ENCODE data around the gene IL1RAP. TPM values are rescaled to one million over a fixed set of nuclear protein-coding genes. Genes with fewer than 3 reads are reported as not detected.
A peak's percentile ranks its signal among the peaks of the same experiment; 100 is the strongest.

IL1RAP gene
- total RNA-seq, 4 donors from 2014 or later, result 3.4 to 6.9 (median 4.9) TPM

- no peaks in the 10 kb centered on the region for H3K36me3 ChIP-seq
- DNase-seq, result no peak
- no peak for TF ChIP-seq CTCF (IDR thresholded peaks at IDR 0.05)
- TF ChIP-seq POLR2A (IDR thresholded peaks at IDR 0.05), result no peak
- H3K4me3 ChIP-seq, result no peak overlapping the region
- no peaks in the 10 kb centered on the region for H3K27me3 ChIP-seq
- H3K9me3 ChIP-seq, result no peaks in the 10 kb centered on the region
- H3K4me1 ChIP-seq, result no peaks in the 10 kb centered on the region
- no peak overlapping the region for H3K27ac ChIP-seq
These were observed 101.7 kb downstream of the IL1RAP start for GRCh38 chr3:190615607-190616006.

GRCh38 chr3:190616637-190617036 is 102.8 kb downstream of the IL1RAP start:
- H3K9me3 ChIP-seq, result no peaks in the 10 kb centered on the region
- TF ChIP-seq CTCF (IDR thresholded peaks at IDR 0.05), result no peak
- no peak for TF ChIP-seq POLR2A (IDR thresholded peaks at IDR 0.05)
- H3K27me3 ChIP-seq, result no peaks in the 10 kb centered on the region
- no peak for DNase-seq
- no peak overlapping the region for H3K4me3 ChIP-seq
- H3K27ac ChIP-seq, result no peak overlapping the region
- no peaks in the 10 kb centered on the region for H3K4me1 ChIP-seq
- no peaks in the 10 kb centered on the region for H3K36me3 ChIP-seq

GRCh38 chr3:190617185-190617584 is 103.3 kb downstream of the IL1RAP start:
- Histone ChIP-seq H3K4me1 (no peaks in the 10 kb centered on the region), H3K4me3 (no peak overlapping the region), H3K9me3 (no peaks in the 10 kb centered on the region), H3K27me3 (no peaks in the 10 kb centered on the region), H3K36me3 (no peaks in the 10 kb centered on the region), H3K27ac (no peak overlapping the region)
- peak in 2 of 3 donors; percentile 74 to 76 for DNase-seq
- TF ChIP-seq POLR2A (IDR thresholded peaks at IDR 0.05) (no peak), CTCF (IDR thresholded peaks at IDR 0.05) (no peak)

- no peak for TF ChIP-seq POLR2A (IDR thresholded peaks at IDR 0.05)
- no peak for TF ChIP-seq CTCF (IDR thresholded peaks at IDR 0.05)
These were observed 104.6 kb downstream of the IL1RAP start for GRCh38 chr3:190618330-190619030.

GRCh38 chr3:190619353-190619752 is 105.5 kb downstream of the IL1RAP start:
- Histone ChIP-seq H3K4me1 (no peaks in the 10 kb centered on the region), H3K27ac (no peak overlapping the region), H3K9me3 (no peaks in the 10 kb centered on the region), H3K27me3 (no peaks in the 10 kb centered on the region), H3K4me3 (no peak overlapping the region), H3K36me3 (no peaks in the 10 kb centered on the region)
- DNase-seq, result no peak
- no peak for TF ChIP-seq CTCF (IDR thresholded peaks at IDR 0.05)
- no peak for TF ChIP-seq POLR2A (IDR thresholded peaks at IDR 0.05)

More at GRCh38 chr3:190618330-190619030, 104.6 kb downstream of the IL1RAP start:
- no peak for DNase-seq
- Histone ChIP-seq H3K27me3 (no peaks in the 10 kb centered on the region), H3K27ac (no peak overlapping the region), H3K9me3 (no peaks in the 10 kb centered on the region), H3K36me3 (no peaks in the 10 kb centered on the region), H3K4me3 (no peak overlapping the region), H3K4me1 (no peaks in the 10 kb centered on the region)
